Uterus (tissue), 4 donors: ENCODE measurements around the gene SEPTIN7. TPM values are rescaled to one million over a fixed set of nuclear protein-coding genes. Genes with fewer than 3 reads are reported as not detected.
"Not testable (repeated sequence)": the region's sequence is repeated elsewhere in the genome, so short reads cannot be mapped to it uniquely, and the experiment has no call there.

Experiments used
- DNase-seq, 2 donors: peaks; one replicate each; pipeline ENCODE4 v3.0.0-alpha.2; 2019 to 2020
- H3K27ac ChIP-seq, 2 donors: fragments of 200-600 bp; sonication (generic); 1 replicate in 1 of 2; 2 replicates in 1 of 2; pipeline ENCODE4 v1.5.1; 2016 to 2018
- H3K27me3 ChIP-seq, 2 donors: fragments of 200-600 bp; sonication (generic); one replicate each; pipeline ENCODE4 v1.5.1; 2018 to 2019; ENCODE audit warnings: control low read depth in 1 of 2
- H3K36me3 ChIP-seq, 2 donors: fragments of 200-600 bp; sonication (generic); one replicate each; pipeline ENCODE4 v1.5.1; 2019; ENCODE audit warnings: control low read depth in 1 of 2
- H3K4me1 ChIP-seq, 2 donors: fragments of 200-600 bp; sonication (generic); one replicate each; pipeline ENCODE4 v1.5.1; 2018 to 2019; ENCODE audit warnings: control low read depth in 1 of 2
- H3K4me3 ChIP-seq, 2 donors: fragments of 200-600 bp; sonication (generic); 1 replicate in 1 of 2; 2 replicates in 1 of 2; pipeline ENCODE4 v1.5.1; 2018 to 2019; ENCODE audit warnings: mild to moderate bottlenecking in 1 of 2
- H3K9me3 ChIP-seq, 2 donors: fragments of 200-600 bp; sonication (generic); one replicate each; pipeline ENCODE4 v1.5.1; 2019; ENCODE audit warnings: control low read depth in 1 of 2
- POLR2A ChIP-seq, 2 donors: fragments of 450-650 bp; IDR thresholded peaks; one replicate each; pipeline ENCODE4 v1.6.1; 2016; ENCODE audit warnings: antibody characterized with exemption in 2 of 2, mild to moderate bottlenecking in 1 of 2, moderate library complexity in 1 of 2
- intact Hi-C: fragments of 100-400 bp; cut with DNase I; formaldehyde crosslinking; loops from one replicate; pipeline ENCODE4 v1.15.1; 2023; ENCODE audit warnings: low total_unique reads
- total RNA-seq, 4 donors: library from RNA; depleted of rRNA in 3 of 4; stranded (reverse); fragments of >200 nt in 3 of 4; gene quantifications; one replicate each; pipeline versions ENCODE4 v1.1.0 to v1.2.4, GENCODE V29; 2014 to 2023
- TF ChIP-seq, protein P1 (sequence below), 4 experiments: fragments of 200-600 bp in 2 of 4; fragments of 450-650 bp in 2 of 4; sonication (generic) in 2 of 4; IDR thresholded peaks; one replicate each; pipeline ENCODE4 v1.5.1; 2016 to 2019; ENCODE audit warnings: antibody characterized with exemption in 4 of 4, mild to moderate bottlenecking in 2 of 4, moderate library complexity in 1 of 4
- donor health status: DM: yes; HTN: yes; CAD: no.

The SEPTIN7 gene
- 100 to 1,000 TPM; 251 to 503 (median 267) TPM for total RNA-seq

DNA sequence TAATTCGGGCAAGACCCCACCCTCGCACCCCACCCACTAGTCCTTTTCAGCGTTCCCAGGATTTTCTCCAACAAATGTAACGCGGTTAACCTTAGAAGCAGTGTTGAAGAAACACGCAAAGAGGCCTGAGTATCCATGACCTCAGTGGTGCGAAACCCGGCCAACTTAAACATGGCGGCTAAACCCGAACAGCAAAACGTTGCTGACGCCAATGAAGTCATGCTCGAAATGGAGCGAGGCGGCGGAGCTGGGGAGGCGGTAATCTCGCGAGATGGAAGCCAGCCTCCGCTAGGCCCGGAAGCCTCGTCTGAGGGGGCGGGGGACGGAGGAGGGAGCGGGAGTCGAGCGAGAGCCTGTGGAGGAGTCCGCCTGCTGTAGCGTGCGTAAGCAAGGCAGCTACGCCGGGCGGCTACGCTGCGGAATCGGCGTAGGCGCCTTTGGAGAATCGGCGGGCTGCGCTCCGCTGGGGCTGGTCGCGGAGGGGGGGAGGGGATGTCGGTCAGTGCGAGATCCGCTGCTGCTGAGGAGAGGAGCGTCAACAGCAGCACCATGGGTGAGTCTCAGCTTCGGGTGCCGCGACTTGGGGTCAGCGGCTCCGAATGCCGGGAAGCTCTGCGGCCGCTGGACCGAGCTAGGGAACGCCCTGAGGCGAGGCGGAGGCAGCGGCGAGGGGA lies at the start of gene SEPTIN7:
SEPTIN7 (plus strand) TSS at position 340 of the 674 bp plus-strand sequence; CDS start at position 493, 153 bp downstream.
- TF ChIP-seq, protein P1, sequence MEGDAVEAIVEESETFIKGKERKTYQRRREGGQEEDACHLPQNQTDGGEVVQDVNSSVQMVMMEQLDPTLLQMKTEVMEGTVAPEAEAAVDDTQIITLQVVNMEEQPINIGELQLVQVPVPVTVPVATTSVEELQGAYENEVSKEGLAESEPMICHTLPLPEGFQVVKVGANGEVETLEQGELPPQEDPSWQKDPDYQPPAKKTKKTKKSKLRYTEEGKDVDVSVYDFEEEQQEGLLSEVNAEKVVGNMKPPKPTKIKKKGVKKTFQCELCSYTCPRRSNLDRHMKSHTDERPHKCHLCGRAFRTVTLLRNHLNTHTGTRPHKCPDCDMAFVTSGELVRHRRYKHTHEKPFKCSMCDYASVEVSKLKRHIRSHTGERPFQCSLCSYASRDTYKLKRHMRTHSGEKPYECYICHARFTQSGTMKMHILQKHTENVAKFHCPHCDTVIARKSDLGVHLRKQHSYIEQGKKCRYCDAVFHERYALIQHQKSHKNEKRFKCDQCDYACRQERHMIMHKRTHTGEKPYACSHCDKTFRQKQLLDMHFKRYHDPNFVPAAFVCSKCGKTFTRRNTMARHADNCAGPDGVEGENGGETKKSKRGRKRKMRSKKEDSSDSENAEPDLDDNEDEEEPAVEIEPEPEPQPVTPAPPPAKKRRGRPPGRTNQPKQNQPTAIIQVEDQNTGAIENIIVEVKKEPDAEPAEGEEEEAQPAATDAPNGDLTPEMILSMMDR (IDR thresholded peaks at IDR 0.05): peak in 1 of 4 experiments; percentile 1
- peak; percentile 84 to 91 for TF ChIP-seq POLR2A (IDR thresholded peaks at IDR 0.05)
- Histone ChIP-seq H3K4me3 (peak within 1 kb of the TSS; percentile 90 to 98), H3K36me3 (no peaks in the 10 kb centered on the region), H3K4me1 (no peaks in the 10 kb centered on the region), H3K9me3 (no peaks in the 10 kb centered on the region), H3K27me3 (no peaks in the 10 kb centered on the region), H3K27ac (peak within 1 kb of the TSS; percentile 98 to 99)
- peak; percentile 99 for DNase-seq
- intact Hi-C loops: no loop called here

DNA sequence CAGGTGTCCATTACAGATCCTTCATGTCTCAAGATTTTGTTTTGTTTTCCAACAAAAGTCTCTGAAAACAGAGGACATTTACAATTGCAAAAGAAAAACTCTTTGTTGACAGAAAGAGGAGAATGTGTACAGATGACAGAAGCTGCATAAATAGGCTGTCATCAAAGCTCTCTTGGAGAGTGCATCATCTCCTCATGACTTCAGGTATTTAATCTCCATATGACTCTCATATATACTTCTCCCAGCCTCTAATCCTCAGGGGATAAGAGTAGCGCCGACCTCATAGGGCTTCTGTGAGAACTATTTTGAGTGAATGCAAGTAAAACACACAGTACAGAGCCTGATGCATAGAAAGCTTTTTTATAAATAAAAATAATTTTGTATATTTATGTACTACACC lies 48.1 kb upstream of the SEPTIN7 start:
- H3K4me3 ChIP-seq: no peak overlapping the region
- H3K27me3 ChIP-seq: no peaks in the 10 kb centered on the region
- TF ChIP-seq POLR2A (IDR thresholded peaks at IDR 0.05): no peak
- TF ChIP-seq, protein P1 (IDR thresholded peaks at IDR 0.05): no peak
- DNase-seq: no peak
- intact Hi-C loops: no loop called here
- peaks cover 0 to 7% of the 10 kb centered on the region in 2 donors for H3K4me1 ChIP-seq
- H3K36me3 ChIP-seq: no peaks in the 10 kb centered on the region
- peak overlapping the region; percentile 72 to 76 for H3K27ac ChIP-seq
- no peaks in the 10 kb centered on the region for H3K9me3 ChIP-seq

DNA sequence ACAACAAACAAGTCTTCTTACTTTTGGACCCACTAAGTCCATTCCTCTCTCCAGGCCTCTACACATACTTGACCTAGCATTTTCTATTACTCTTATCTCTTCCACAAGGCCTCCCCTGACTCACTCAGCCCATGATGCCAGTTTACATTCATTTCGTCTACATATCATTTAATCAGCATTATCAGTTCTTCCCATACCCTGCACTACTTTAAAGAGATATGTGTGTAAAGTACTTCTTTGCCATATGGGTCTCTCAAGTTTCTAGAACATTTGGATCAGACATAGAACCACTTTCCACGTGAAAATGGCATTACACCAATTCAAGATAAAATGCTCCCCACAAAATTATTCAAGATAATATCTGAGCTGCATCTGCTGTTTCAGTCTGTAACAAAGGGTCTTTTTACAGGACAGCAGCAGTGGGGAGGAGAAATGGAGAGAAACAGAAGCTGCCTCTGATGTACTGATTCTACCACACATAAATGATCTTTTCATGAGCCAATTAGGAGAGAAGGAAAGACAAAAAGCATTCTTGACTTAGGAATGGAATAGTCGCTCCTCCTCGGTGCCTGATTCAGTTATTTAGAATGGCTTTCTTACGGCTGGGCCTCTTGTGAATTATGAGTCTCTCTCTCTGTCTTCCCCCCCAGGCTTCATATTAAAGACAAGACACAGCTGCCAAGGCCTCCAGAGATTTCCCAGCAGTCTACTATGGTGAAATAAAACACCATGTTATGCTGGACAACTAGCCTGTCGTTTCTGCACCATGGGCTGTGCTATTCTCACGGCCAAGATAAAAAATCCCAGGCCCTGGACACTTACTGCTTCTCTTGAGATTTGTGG lies 46.9 kb upstream of the SEPTIN7 start:
- H3K27me3 ChIP-seq: no peaks in the 10 kb centered on the region
- DNase-seq: peak; percentile 72 to 84
- intact Hi-C loops: no loop called here
- H3K36me3 ChIP-seq: no peaks in the 10 kb centered on the region
- H3K4me3 ChIP-seq: no peak overlapping the region
- H3K9me3 ChIP-seq: no peaks in the 10 kb centered on the region
- H3K4me1 ChIP-seq: peaks cover 0 to 7% of the 10 kb centered on the region in 2 donors
- H3K27ac ChIP-seq: peak overlapping the region; percentile 72 to 76
- TF ChIP-seq, protein P1 (IDR thresholded peaks at IDR 0.05): no peak
- no peak for TF ChIP-seq POLR2A (IDR thresholded peaks at IDR 0.05)

DNA sequence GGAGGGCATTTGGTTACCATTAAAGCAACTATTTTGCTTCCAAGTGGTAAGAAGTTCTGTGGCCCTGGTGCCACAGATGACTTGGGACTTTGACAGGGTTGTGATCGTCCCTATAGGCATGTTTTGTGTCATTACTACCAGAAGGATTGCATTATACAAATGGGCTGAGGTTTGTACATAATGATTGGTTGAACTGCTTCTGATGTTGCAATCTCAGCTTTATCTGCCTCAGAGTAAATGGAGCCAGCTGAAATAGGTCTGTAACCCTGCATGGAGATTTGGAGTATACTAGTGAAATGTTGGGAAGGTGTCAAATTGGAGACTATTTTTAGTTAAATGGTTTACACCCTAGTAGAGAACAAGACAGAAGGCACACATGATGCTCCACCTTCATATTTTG lies 46.1 kb upstream of the SEPTIN7 start:
- H3K4me1 ChIP-seq: peaks cover 0 to 7% of the 10 kb centered on the region in 2 donors
- H3K9me3 ChIP-seq: no peaks in the 10 kb centered on the region
- TF ChIP-seq POLR2A (IDR thresholded peaks at IDR 0.05): no peak
- TF ChIP-seq, protein P1 (IDR thresholded peaks at IDR 0.05): no peak
- peak in 1 of 2 donors; percentile 28 for DNase-seq
- intact Hi-C loops: no loop called here
- no peak overlapping the region for H3K4me3 ChIP-seq
- H3K36me3 ChIP-seq: no peaks in the 10 kb centered on the region
- H3K27me3 ChIP-seq: no peaks in the 10 kb centered on the region
- peak overlapping the region; percentile 72 to 76 for H3K27ac ChIP-seq

DNA sequence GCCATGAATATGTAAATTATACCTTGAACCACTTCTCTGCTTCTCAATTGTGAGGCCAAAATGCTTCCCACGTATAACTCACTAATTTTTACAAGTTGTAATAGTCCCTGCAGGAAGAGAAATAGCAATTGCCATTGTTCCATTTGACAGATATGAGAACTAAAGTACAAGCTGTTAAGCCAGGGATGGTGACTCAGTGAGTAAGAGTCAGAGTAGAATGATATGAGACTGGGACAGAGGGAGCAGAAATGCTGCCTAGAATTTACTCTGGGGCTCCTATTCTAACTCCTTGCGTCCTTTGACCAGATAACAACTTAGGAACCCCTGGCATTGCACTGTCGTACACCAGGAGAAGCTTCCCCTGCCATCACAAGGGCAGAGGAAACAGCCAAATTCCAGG lies 45.1 kb upstream of the SEPTIN7 start:
- H3K4me3 ChIP-seq: no peak overlapping the region
- no peaks in the 10 kb centered on the region for H3K9me3 ChIP-seq
- H3K27ac ChIP-seq: peak overlapping the region in 1 of 2 donors; percentile 72
- H3K27me3 ChIP-seq: no peaks in the 10 kb centered on the region
- H3K4me1 ChIP-seq: peaks cover 0 to 7% of the 10 kb centered on the region in 2 donors
- intact Hi-C loops: no loop called here
- TF ChIP-seq, protein P1 (IDR thresholded peaks at IDR 0.05): no peak
- TF ChIP-seq POLR2A (IDR thresholded peaks at IDR 0.05): no peak
- H3K36me3 ChIP-seq: no peaks in the 10 kb centered on the region
- DNase-seq: no peak

DNA sequence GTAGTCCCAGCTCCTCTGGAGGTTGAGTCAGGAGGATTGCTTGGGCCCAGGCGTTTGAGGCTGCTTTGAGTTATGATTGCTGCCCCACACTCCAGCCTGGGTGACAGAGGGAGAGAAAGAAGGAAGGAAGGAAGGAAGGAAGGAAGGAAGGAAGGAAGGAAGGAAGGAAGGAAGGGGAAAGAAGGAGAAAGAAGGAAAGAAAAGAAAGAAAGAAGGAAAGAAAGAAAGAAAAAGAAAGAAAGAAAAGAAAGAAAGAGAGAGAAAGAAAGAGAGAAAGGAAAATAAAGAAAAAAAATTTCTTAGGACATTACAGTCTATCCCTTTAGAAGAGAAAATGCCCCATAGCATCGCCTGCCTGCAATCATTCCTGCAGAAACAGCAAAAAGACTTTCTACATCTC lies 44.4 kb upstream of the SEPTIN7 start:
- H3K4me3 ChIP-seq, DNase-seq, H3K27ac ChIP-seq, intact Hi-C loops, H3K9me3 ChIP-seq, H3K4me1 ChIP-seq, H3K27me3 ChIP-seq, H3K36me3 ChIP-seq: not testable (repeated sequence)
